ENCODE data around the gene FXYD5. TPM values are rescaled to one million over a fixed set of nuclear protein-coding genes. Genes with fewer than 3 reads are reported as not detected.
A peak's percentile ranks its signal among the peaks of the same experiment; 100 is the strongest.

FXYD5 gene
- polyA plus RNA-seq (2012; ENCODE audit: missing spikeins), result 48.8 TPM

DNA sequence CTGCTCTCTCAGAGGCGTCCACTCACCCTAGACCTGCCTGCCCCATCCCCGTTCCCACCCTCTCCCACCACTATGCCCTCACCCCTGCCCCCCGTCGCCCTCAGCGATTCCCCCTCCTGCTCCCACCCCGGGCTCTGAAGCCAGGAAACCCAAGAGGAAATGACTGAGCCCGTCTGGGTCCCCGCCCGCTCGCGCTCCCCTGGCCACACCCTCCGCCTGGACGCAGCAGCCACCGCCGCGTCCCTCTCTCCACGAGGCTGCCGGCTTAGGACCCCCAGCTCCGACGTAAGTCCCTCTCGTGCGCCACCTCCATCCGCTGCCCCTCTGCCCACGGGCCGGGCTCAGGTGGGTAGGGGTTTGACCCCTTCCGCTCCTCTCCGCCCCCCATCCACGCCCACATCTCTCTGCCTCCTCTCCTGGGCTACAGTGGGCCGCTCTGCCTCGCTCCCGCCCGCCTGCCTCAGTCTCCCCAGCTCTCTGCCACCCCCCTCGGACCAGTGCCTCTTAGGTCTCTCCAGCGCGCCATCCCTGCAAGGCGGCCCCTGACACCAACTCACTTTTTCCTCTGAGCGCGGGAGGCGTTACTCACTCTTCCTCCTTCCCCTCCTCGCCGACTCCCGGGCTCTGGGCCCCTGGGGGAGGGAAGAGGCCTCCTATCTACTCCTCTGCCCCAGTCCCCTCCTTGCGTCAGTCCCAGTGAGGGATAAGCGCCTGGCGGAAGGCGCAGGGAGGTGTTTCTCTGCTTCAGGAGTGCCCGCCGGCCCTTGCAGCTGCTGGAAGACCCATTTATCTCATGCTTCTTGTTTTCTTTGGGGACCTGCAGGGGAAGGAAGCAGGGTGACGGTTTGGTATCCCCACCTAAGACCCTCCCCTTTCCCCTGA, at the start of gene FXYD5:
Gene FXYD5 (plus strand): TSS at position 211 of the 882 bp plus-strand sequence. CDS start 816 bp downstream, outside the sequence.
- FAIRE-seq (peak; percentile 89), DNase-seq (ENCODE audit: insufficient read length) (peak; percentile 69)
- no peak for TF ChIP-seq POLR2AphosphoS5 (IDR thresholded peaks at IDR 0.05; ENCODE audit: low read depth, low read length)
- TF ChIP-seq POLR2A (IDR thresholded peaks at IDR 0.05; ENCODE audit: low read depth, low read length), result peak; percentile 40; the same call in 1 of the 2 replicates
- no peak for TF ChIP-seq TAF1 (IDR thresholded peaks at IDR 0.05; ENCODE audit: borderline replicate concordance, low read depth, low read length)

- TF ChIP-seq TAF1 (IDR thresholded peaks at IDR 0.05; ENCODE audit: borderline replicate concordance, low read depth, low read length), result no peak
- FAIRE-seq, result no peak
These were observed 49.5 kb upstream of the FXYD5 start for GRCh38 chr19:35105047-35105410.

DNA sequence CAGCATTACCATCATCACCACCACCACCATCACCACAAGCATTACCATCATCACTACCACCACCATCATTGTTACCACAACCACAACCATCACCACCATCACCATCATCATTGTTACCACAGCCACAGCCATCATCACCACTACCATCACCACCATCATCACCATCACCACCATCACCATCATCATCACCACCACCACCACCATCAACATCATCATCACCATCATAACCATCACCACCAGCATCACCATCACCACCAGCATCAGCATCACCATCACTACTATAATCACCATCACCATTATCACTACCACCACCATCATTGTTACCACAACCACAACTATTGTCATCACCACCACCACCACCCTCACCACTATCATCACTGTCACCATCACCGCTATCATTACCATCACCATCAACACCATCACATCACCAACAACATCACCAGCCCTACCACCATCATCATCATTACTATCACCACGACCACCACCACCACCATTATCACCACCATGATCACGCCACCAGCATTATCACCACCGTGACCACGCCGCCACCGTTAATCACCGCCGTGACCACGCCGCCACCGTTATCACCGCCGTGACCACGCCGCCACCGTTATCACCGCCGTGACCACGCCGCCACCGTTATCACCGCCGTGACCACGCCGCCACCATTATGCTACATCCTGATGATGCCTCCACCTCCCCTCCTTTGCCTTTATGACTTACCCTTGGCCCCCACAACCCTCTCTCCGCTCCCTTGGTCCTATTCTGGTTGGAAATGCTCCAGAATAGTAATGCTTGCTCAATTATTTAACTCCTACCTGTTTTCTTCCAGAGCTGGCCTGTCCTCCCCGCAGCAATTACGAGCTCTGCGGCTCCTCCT, 48.9 kb upstream of the FXYD5 start:
- FAIRE-seq, result peak; percentile 27
- TF ChIP-seq POLR2AphosphoS5 (IDR thresholded peaks at IDR 0.05; ENCODE audit: low read depth, low read length) (no peak), POLR2A (IDR thresholded peaks at IDR 0.05; ENCODE audit: low read depth, low read length) (no peak), TAF1 (IDR thresholded peaks at IDR 0.05; ENCODE audit: borderline replicate concordance, low read depth, low read length) (no peak)
- DNase-seq (ENCODE audit: insufficient read length), result no peak

More at GRCh38 chr19:35105047-35105410, 49.5 kb upstream of the FXYD5 start:
- no peak for DNase-seq (ENCODE audit: insufficient read length)

GRCh38 chr19:35106291-35106583, 48.3 kb upstream of the FXYD5 start:
- TF ChIP-seq POLR2AphosphoS5 (IDR thresholded peaks at IDR 0.05; ENCODE audit: low read depth, low read length) (no peak), POLR2A (IDR thresholded peaks at IDR 0.05; ENCODE audit: low read depth, low read length) (no peak), TAF1 (IDR thresholded peaks at IDR 0.05; ENCODE audit: borderline replicate concordance, low read depth, low read length) (no peak)
- FAIRE-seq (no peak), DNase-seq (ENCODE audit: insufficient read length) (no peak)

- TF ChIP-seq POLR2A (IDR thresholded peaks at IDR 0.05; ENCODE audit: low read depth, low read length), result no peak
- TF ChIP-seq TAF1 (IDR thresholded peaks at IDR 0.05; ENCODE audit: borderline replicate concordance, low read depth, low read length), result no peak
- TF ChIP-seq POLR2AphosphoS5 (IDR thresholded peaks at IDR 0.05; ENCODE audit: low read depth, low read length), result no peak
- FAIRE-seq (no peak), DNase-seq (ENCODE audit: insufficient read length) (no peak)
These were observed 47.5 kb upstream of the FXYD5 start for GRCh38 chr19:35106898-35107541.

DNA sequence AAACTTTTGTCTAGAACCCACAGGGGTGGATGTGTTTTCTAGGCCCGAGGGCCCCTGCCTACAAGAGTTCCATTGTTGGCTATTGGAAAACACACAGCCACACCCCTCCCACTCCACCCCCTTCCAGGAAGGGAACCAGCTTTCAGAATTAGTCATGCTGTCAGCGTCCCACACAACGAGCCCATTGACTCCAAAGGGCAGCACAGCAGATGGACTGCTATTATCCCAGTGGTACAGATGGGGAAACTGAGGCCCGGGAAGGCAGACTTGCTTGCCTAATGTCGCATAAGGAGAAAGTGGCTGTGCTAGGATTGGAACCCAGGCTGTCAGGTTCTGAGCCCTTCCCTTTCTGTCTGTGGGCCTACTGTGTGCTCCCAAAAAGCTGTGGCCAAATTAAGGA, 47.0 kb upstream of the FXYD5 start:
- no peak for FAIRE-seq
- no peak for TF ChIP-seq TAF1 (IDR thresholded peaks at IDR 0.05; ENCODE audit: borderline replicate concordance, low read depth, low read length)
- no peak for TF ChIP-seq POLR2AphosphoS5 (IDR thresholded peaks at IDR 0.05; ENCODE audit: low read depth, low read length)
- no peak for TF ChIP-seq POLR2A (IDR thresholded peaks at IDR 0.05; ENCODE audit: low read depth, low read length)
- DNase-seq (ENCODE audit: insufficient read length), result no peak

DNA sequence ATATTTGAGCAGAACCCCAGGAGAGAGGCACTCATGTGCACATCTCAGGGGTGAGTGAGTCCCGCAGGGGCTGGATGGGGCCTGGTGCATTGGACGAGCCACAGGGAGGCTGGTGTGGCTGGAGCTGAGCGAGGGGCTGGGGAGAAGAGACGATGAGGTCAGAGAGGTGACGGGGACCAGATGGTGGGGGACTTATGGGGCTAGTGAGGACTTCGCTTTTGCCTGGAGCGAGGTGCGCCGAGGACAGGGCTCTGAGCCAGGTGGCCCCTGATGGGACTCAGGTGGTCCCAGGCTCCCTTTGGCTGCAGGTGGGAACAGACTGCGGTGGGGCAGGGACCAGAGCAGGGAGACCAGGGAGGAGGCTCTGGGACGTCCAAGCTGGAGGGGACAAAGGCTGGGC, 45.8 kb upstream of the FXYD5 start:
- no peak for DNase-seq (ENCODE audit: insufficient read length)
- FAIRE-seq, result no peak
- TF ChIP-seq POLR2AphosphoS5 (IDR thresholded peaks at IDR 0.05; ENCODE audit: low read depth, low read length), result no peak
- no peak for TF ChIP-seq POLR2A (IDR thresholded peaks at IDR 0.05; ENCODE audit: low read depth, low read length)
- TF ChIP-seq TAF1 (IDR thresholded peaks at IDR 0.05; ENCODE audit: borderline replicate concordance, low read depth, low read length), result no peak

GRCh38 chr19:35109395-35110112, 45.0 kb upstream of the FXYD5 start:
- DNase-seq (ENCODE audit: insufficient read length), result no peak
- FAIRE-seq, result no peak
- TF ChIP-seq POLR2A (IDR thresholded peaks at IDR 0.05; ENCODE audit: low read depth, low read length), result no peak
- TF ChIP-seq TAF1 (IDR thresholded peaks at IDR 0.05; ENCODE audit: borderline replicate concordance, low read depth, low read length), result no peak
- TF ChIP-seq POLR2AphosphoS5 (IDR thresholded peaks at IDR 0.05; ENCODE audit: low read depth, low read length), result no peak

GRCh38 chr19:35110974-35111373, 43.6 kb upstream of the FXYD5 start:
- TF ChIP-seq POLR2AphosphoS5 (IDR thresholded peaks at IDR 0.05; ENCODE audit: low read depth, low read length), result no peak
- no peak for TF ChIP-seq POLR2A (IDR thresholded peaks at IDR 0.05; ENCODE audit: low read depth, low read length)
- FAIRE-seq, result no peak
- no peak for DNase-seq (ENCODE audit: insufficient read length)

GRCh38 chr19:35112995-35113688, 41.4 kb upstream of the FXYD5 start:
- TF ChIP-seq POLR2A (IDR thresholded peaks at IDR 0.05; ENCODE audit: low read depth, low read length), result no peak
- DNase-seq (ENCODE audit: insufficient read length) (no peak), FAIRE-seq (no peak)
